ENCODE measurements around the gene PIGM. TPM values are rescaled to one million over a fixed set of nuclear protein-coding genes. Genes with fewer than 3 reads are reported as not detected.
A peak's percentile ranks its signal among the peaks of the same experiment; 100 is the strongest.

The PIGM gene
- total RNA-seq, 1 donor from 2014 or later: 2.5 TPM

GRCh38 chr1:160070243-160071163 is 38.7 kb upstream of the PIGM start:
- Histone ChIP-seq H3K36me3 (no peaks in the 10 kb centered on the region), H3K4me1 (peaks cover 13% of the 10 kb centered on the region), H3K9me3 (replicated peaks) (no peaks in the 10 kb centered on the region), H3K27ac (replicated peaks) (no peak overlapping the region), H3K27me3 (ENCODE audit: low read depth) (peaks cover 38% of the 10 kb centered on the region), H3K4me3 (peak overlapping the region; percentile 65)
- no peak for TF ChIP-seq CTCF (IDR thresholded peaks at IDR 0.05; ENCODE audit: borderline replicate concordance)
- intact Hi-C loops (cut with micrococcal nuclease): no loop called here
- DNase-seq: peak; percentile 79

- H3K4me3 ChIP-seq: peak within 1 kb of the TSS; percentile 65
- no peaks in the 10 kb centered on the region for H3K9me3 ChIP-seq (replicated peaks)
- H3K4me1 ChIP-seq: peaks cover 13% of the 10 kb centered on the region
- TF ChIP-seq CTCF (IDR thresholded peaks at IDR 0.05; ENCODE audit: borderline replicate concordance): no peak
- H3K27me3 ChIP-seq (ENCODE audit: low read depth): peaks cover 37% of the 10 kb centered on the region
- intact Hi-C loops (cut with micrococcal nuclease): no loop called here
- no peak within 1 kb of the TSS for H3K27ac ChIP-seq (replicated peaks)
- no peaks in the 10 kb centered on the region for H3K36me3 ChIP-seq
- DNase-seq: no peak
These were observed 37.9 kb upstream of the PIGM start, which contains the start of gene KCNJ10 for GRCh38 chr1:160069460-160070231. KCNJ10 (minus strand) TSS chr1:160070160; CDS start chr1:160042532, 27,628 bp downstream.

- no peaks in the 10 kb centered on the region for H3K9me3 ChIP-seq (replicated peaks)
- no peak overlapping the region for H3K4me3 ChIP-seq
- intact Hi-C loops (cut with micrococcal nuclease): no loop called here
- peaks cover 26% of the 10 kb centered on the region for H3K27me3 ChIP-seq (ENCODE audit: low read depth)
- TF ChIP-seq CTCF (IDR thresholded peaks at IDR 0.05; ENCODE audit: borderline replicate concordance): no peak
- H3K27ac ChIP-seq (replicated peaks): no peak overlapping the region
- DNase-seq: no peak
- H3K4me1 ChIP-seq: peaks cover 13% of the 10 kb centered on the region
- H3K36me3 ChIP-seq: no peaks in the 10 kb centered on the region
These were observed 36.4 kb upstream of the PIGM start for GRCh38 chr1:160068225-160068624.

DNA sequence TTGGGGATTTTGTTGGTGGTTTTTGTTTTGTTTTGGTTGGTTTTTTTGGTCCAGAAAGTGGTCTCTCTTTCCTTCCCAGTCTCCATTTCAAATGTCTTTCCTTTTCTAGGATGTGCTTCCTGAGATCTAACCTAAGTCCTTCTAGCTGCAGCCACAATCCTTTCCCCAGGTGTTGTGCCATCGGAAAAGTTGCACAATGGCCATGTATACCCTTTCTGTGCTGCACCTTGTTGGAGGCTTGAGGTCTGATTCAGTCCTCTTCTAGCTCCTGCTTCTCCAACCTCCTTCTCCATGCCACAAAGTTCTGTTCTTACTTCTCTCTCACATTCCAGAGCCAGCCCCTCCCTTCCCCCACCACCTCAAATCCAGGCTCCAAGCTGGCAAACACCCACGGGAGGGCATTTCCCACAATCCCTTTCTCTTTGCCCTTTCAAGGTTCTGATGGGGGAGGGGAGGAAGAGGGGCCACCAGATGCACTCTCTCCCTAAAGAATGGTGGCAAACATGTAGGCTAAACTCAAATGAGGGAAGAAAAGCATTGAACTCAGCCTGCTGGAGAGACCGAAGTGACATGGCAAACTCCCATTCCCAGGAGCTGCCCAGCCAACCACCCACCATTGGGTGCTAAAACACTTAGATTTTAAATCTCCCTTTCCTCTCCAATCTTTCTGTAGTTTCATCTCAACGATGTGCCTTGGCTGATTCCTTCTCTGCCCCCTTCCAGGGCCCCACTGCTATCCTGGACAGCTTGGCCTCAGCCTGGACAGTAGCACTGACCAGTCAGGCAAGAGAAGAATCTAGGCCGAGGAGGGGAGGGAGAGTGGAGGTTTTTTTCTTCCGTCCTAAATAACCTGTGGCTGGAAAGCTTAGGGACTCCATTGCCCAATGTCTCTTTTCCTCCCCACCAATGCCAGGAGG is 35.3 kb upstream of the PIGM start:
- DNase-seq: no peak
- no peak for TF ChIP-seq CTCF (IDR thresholded peaks at IDR 0.05; ENCODE audit: borderline replicate concordance)
- Histone ChIP-seq H3K27me3 (ENCODE audit: low read depth) (peaks cover 26% of the 10 kb centered on the region), H3K27ac (replicated peaks) (no peak overlapping the region), H3K9me3 (replicated peaks) (no peaks in the 10 kb centered on the region), H3K4me3 (no peak overlapping the region), H3K4me1 (peaks cover 13% of the 10 kb centered on the region), H3K36me3 (no peaks in the 10 kb centered on the region)
- intact Hi-C loops (cut with micrococcal nuclease): no loop called here

- peaks cover 22% of the 10 kb centered on the region for H3K27me3 ChIP-seq (ENCODE audit: low read depth)
- DNase-seq: no peak
- intact Hi-C loops (cut with micrococcal nuclease): no loop called here
- H3K4me1 ChIP-seq: peaks cover 1% of the 10 kb centered on the region
- no peaks in the 10 kb centered on the region for H3K36me3 ChIP-seq
- no peaks in the 10 kb centered on the region for H3K9me3 ChIP-seq (replicated peaks)
- TF ChIP-seq CTCF (IDR thresholded peaks at IDR 0.05; ENCODE audit: borderline replicate concordance): no peak
- H3K4me3 ChIP-seq: no peak overlapping the region
- H3K27ac ChIP-seq (replicated peaks): no peak overlapping the region
These were observed 33.0 kb upstream of the PIGM start for GRCh38 chr1:160064746-160065145.

Measured in left ventricle myocardium inferior (tissue), 1 donor.